HepG2 (cell line): ENCODE results near the gene ESYT2. TPM values are rescaled to one million over a fixed set of nuclear protein-coding genes. Genes with fewer than 3 reads are reported as not detected.

Source experiments
- FOXJ3 ChIP-seq: sonication (generic); formaldehyde crosslinking; IDR thresholded peaks from 2 replicates; pipeline ENCODE4 v1.4.0; 2020; ENCODE audit warnings: missing genetic modification reagents, mild to moderate bottlenecking, borderline replicate concordance
- KDM4B ChIP-seq: sonication (generic); formaldehyde crosslinking; IDR thresholded peaks from 2 replicates; pipeline ENCODE4 v1.4.0; 2020; ENCODE audit warnings: missing genetic modification reagents
- REXO4 ChIP-seq: sonication (generic); formaldehyde crosslinking; IDR thresholded peaks from 2 replicates; pipeline ENCODE4 v1.8.0; 2022; ENCODE audit warnings: missing genetic modification reagents, mild to moderate bottlenecking, borderline replicate concordance
- SNAI1 ChIP-seq: sonication (generic); formaldehyde crosslinking; IDR thresholded peaks from 2 replicates; pipeline ENCODE4 v1.5.0; 2020; ENCODE audit warnings: mild to moderate bottlenecking, missing genetic modification reagents, borderline replicate concordance
- ZNF367 ChIP-seq: sonication (generic); formaldehyde crosslinking; IDR thresholded peaks from 2 replicates; pipeline ENCODE4 v1.4.0; 2020; ENCODE audit warnings: missing genetic modification reagents, borderline replicate concordance
- ZNF550 ChIP-seq: sonication (generic); formaldehyde crosslinking; IDR thresholded peaks from 2 replicates; pipeline ENCODE4 v1.4.0; 2020; ENCODE audit warnings: mild to moderate bottlenecking, missing genetic modification reagents, borderline replicate concordance
- ZNF781 ChIP-seq: sonication (generic); formaldehyde crosslinking; IDR thresholded peaks from 2 replicates; pipeline ENCODE4 v1.5.1; 2020; ENCODE audit warnings: borderline replicate concordance, mild to moderate bottlenecking, missing genetic modification reagents; ENCODE audit errors: not compliant biosample characterization
- polyA plus RNA-seq, 8 experiments: library from polyadenylated mRNA; depleted of rRNA in 3 of 8; stranded (reverse) in 7 of 8; unstranded in 1 of 8; fragments of >200 nt; fragmentation: Illumina TruSeq in 4 of 8; extraction: Trizol in 4 of 8; gene quantifications; 2 replicates each; pipeline versions ENCODE4 v1.2.1 to v1.2.3, GENCODE V29; 2011 to 2016; ENCODE audit warnings: low read depth in 4 of 8, missing spikeins in 1 of 8, mixed read lengths in 1 of 8; ENCODE audit not compliant: insufficient read depth in 1 of 8
- total RNA-seq, 5 experiments: library from RNA; depleted of rRNA; stranded (reverse); fragments of >200 nt; fragmentation: Illumina TruSeq; extraction: Trizol; gene quantifications; 2 replicates each; pipeline ENCODE4 v1.2.3, GENCODE V29; 2016; ENCODE audit warnings: low read depth in 1 of 5
- TF ChIP-seq, protein P1 (sequence below), 2 experiments: fragments of 450-650 bp in 1 of 2; sonication (generic) in 1 of 2; formaldehyde crosslinking in 1 of 2; IDR thresholded peaks; 2 replicates each; pipeline versions ENCODE4 v1.6.1 to v1.8.0; 2016 to 2022; ENCODE audit warnings: antibody characterized with exemption in 1 of 2, mild to moderate bottlenecking in 1 of 2, missing genetic modification reagents in 1 of 2
- TF ChIP-seq, protein P2 (sequence below): sonication (generic); formaldehyde crosslinking; IDR thresholded peaks from 2 replicates; pipeline ENCODE4 v1.4.0; 2020; ENCODE audit warnings: missing genetic modification reagents; ENCODE audit errors: not compliant biosample characterization
- TF ChIP-seq, protein P3 (sequence below): sonication (generic); formaldehyde crosslinking; IDR thresholded peaks from 2 replicates; pipeline ENCODE4 v1.5.1; 2020; ENCODE audit warnings: mild to moderate bottlenecking, missing genetic modification reagents, borderline replicate concordance

ESYT2 gene
- total and polyA plus RNA-seq, 2 of the 13 experiments (the other 11 are each of a cell fraction or from before 2014, with no cell fraction given): 28.5 to 37.3 TPM

DNA sequence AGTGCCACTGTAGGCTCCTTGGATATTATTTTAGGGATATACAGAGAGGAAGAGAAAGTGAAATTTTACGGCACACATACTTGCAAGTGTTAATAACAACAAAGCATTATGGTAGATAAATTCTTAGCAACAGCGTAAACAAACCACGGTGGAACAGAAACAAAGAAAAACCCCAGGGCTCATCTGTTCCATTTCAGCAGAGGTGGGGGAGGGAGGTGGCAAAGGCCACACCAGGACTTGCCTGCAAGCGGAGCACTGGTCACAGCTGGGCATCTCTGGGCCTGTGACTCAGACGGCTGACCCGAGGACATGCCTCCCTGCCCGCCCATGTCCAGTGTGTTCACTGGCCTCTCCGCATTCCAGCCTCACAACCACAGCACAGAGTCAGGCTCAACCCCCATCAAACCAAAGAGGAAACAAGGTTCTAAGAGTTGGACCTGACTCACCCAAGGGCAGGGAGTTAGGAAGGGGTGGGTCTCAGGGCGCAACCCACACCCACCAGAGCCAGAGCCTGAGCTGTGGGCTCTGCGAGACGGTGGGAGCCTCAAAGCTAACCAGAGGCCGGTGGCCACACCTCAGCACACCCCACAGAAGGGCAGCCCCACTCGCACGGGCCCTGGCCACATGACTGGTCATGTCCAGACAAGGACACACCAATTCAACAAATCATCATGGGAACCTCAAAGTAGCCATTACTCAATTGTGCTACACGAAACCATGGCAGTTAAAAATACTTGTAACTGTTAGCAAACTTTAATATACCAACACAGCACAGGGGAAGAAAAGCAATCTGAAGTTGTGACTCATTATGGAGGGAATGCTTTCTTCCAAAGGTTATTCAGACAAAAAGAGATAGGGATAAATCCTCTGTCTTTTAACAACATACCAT lies 10.7 kb downstream of the ESYT2 start (continued):
- TF ChIP-seq, protein P1, sequence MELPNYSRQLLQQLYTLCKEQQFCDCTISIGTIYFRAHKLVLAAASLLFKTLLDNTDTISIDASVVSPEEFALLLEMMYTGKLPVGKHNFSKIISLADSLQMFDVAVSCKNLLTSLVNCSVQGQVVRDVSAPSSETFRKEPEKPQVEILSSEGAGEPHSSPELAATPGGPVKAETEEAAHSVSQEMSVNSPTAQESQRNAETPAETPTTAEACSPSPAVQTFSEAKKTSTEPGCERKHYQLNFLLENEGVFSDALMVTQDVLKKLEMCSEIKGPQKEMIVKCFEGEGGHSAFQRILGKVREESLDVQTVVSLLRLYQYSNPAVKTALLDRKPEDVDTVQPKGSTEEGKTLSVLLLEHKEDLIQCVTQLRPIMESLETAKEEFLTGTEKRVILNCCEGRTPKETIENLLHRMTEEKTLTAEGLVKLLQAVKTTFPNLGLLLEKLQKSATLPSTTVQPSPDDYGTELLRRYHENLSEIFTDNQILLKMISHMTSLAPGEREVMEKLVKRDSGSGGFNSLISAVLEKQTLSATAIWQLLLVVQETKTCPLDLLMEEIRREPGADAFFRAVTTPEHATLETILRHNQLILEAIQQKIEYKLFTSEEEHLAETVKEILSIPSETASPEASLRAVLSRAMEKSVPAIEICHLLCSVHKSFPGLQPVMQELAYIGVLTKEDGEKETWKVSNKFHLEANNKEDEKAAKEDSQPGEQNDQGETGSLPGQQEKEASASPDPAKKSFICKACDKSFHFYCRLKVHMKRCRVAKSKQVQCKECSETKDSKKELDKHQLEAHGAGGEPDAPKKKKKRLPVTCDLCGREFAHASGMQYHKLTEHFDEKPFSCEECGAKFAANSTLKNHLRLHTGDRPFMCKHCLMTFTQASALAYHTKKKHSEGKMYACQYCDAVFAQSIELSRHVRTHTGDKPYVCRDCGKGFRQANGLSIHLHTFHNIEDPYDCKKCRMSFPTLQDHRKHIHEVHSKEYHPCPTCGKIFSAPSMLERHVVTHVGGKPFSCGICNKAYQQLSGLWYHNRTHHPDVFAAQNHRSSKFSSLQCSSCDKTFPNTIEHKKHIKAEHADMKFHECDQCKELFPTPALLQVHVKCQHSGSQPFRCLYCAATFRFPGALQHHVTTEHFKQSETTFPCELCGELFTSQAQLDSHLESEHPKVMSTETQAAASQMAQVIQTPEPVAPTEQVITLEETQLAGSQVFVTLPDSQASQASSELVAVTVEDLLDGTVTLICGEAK (IDR thresholded peaks at IDR 0.05): peak; percentile 54
- TF ChIP-seq, protein P1 (CRISPR knock-in tag; IDR thresholded peaks at IDR 0.05): peak; percentile 91
- TF ChIP-seq SNAI1 (CRISPR knock-in tag) (no peak), REXO4 (CRISPR knock-in tag) (no peak), ZNF781 (no peak), ZNF550 (no peak), KDM4B (CRISPR knock-in tag) (no peak; the same call in 1 of the 2 replicates), FOXJ3 (CRISPR knock-in tag) (peak; percentile 81), ZNF367 (CRISPR knock-in tag) (no peak)
- TF ChIP-seq, protein P2, sequence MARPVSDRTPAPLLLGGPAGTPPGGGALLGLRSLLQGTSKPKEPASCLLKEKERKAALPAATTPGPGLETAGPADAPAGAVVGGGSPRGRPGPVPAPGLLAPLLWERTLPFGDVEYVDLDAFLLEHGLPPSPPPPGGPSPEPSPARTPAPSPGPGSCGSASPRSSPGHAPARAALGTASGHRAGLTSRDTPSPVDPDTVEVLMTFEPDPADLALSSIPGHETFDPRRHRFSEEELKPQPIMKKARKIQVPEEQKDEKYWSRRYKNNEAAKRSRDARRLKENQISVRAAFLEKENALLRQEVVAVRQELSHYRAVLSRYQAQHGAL (CRISPR knock-in tag): no peak
- TF ChIP-seq, protein P3, sequence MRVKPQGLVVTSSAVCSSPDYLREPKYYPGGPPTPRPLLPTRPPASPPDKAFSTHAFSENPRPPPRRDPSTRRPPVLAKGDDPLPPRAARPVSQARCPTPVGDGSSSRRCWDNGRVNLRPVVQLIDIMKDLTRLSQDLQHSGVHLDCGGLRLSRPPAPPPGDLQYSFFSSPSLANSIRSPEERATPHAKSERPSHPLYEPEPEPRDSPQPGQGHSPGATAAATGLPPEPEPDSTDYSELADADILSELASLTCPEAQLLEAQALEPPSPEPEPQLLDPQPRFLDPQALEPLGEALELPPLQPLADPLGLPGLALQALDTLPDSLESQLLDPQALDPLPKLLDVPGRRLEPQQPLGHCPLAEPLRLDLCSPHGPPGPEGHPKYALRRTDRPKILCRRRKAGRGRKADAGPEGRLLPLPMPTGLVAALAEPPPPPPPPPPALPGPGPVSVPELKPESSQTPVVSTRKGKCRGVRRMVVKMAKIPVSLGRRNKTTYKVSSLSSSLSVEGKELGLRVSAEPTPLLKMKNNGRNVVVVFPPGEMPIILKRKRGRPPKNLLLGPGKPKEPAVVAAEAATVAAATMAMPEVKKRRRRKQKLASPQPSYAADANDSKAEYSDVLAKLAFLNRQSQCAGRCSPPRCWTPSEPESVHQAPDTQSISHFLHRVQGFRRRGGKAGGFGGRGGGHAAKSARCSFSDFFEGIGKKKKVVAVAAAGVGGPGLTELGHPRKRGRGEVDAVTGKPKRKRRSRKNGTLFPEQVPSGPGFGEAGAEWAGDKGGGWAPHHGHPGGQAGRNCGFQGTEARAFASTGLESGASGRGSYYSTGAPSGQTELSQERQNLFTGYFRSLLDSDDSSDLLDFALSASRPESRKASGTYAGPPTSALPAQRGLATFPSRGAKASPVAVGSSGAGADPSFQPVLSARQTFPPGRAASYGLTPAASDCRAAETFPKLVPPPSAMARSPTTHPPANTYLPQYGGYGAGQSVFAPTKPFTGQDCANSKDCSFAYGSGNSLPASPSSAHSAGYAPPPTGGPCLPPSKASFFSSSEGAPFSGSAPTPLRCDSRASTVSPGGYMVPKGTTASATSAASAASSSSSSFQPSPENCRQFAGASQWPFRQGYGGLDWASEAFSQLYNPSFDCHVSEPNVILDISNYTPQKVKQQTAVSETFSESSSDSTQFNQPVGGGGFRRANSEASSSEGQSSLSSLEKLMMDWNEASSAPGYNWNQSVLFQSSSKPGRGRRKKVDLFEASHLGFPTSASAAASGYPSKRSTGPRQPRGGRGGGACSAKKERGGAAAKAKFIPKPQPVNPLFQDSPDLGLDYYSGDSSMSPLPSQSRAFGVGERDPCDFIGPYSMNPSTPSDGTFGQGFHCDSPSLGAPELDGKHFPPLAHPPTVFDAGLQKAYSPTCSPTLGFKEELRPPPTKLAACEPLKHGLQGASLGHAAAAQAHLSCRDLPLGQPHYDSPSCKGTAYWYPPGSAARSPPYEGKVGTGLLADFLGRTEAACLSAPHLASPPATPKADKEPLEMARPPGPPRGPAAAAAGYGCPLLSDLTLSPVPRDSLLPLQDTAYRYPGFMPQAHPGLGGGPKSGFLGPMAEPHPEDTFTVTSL: peak; percentile 68
